GM18867 (cell line): ENCODE measurements around the gene ETFB.

ENCODE experiments used
- ATAC-seq: cut with Tn5 transposase; IDR thresholded peaks from one replicate; pipeline ENCODE4 v1.9.1; 2021; ENCODE audit warnings: mild to moderate bottlenecking, moderate library complexity; ENCODE audit not compliant: unreplicated experiment

The ETFB gene

GRCh38 chr19:51375504-51376221 is 9.5 kb upstream of the ETFB start:
- ATAC-seq = no peak

GRCh38 chr19:51372649-51373504 is 6.7 kb upstream of the ETFB start, which contains the start of gene NKG7:
Gene NKG7, minus strand, starts transcription at chr19:51372654. Its CDS starts 119 bp downstream, at chr19:51372535.
- no peak for ATAC-seq

- no peak for ATAC-seq
Measured at GRCh38 chr19:51372021-51372648, 5.9 kb upstream of the ETFB start.

GRCh38 chr19:51371186-51371690 is 5.0 kb upstream of the ETFB start:
- ATAC-seq = no peak

- ATAC-seq = no peak
Measured at GRCh38 chr19:51370230-51370629, 4.0 kb upstream of the ETFB start.

- no peak for ATAC-seq
Measured at GRCh38 chr19:51368366-51369282, 2.4 kb upstream of the ETFB start, which contains the start of gene CLDND2. Gene CLDND2, minus strand, starts transcription at chr19:51369003. Its CDS starts 426 bp downstream, at chr19:51368577.

GRCh38 chr19:51367565-51368365 is 1.6 kb upstream of the ETFB start:
- peak; percentile 72 for ATAC-seq

- ATAC-seq = peak; percentile 18
Measured at GRCh38 chr19:51367255-51367564, 1.0 kb upstream of the ETFB start.

- ATAC-seq = peak; percentile 53
Measured at GRCh38 chr19:51366389-51367254, 434 bp upstream of the ETFB start.

- ATAC-seq = no peak
Measured at GRCh38 chr19:51365211-51365964, 800 bp downstream of the ETFB start.

- no peak for ATAC-seq
Measured at GRCh38 chr19:51364200-51365106, 1.7 kb downstream of the ETFB start.

GRCh38 chr19:51361239-51361638 is 4.9 kb downstream of the ETFB start:
- ATAC-seq = no peak

- no peak for ATAC-seq
Measured at GRCh38 chr19:51359294-51359693, 6.9 kb downstream of the ETFB start.

- no peak for ATAC-seq
Measured at GRCh38 chr19:51357952-51358351, 8.2 kb downstream of the ETFB start.

- no peak for ATAC-seq
Measured at GRCh38 chr19:51356159-51356801, 9.9 kb downstream of the ETFB start.

GRCh38 chr19:51354742-51355148 is 11.4 kb downstream of the ETFB start:
- no peak for ATAC-seq
